ENCODE measurements around the gene CHGA.

- TF ChIP-seq CTCF (IDR thresholded peaks at IDR 0.05), result no peak
- TF ChIP-seq POLR2A (IDR thresholded peaks at IDR 0.05), result no peak
Observed at GRCh38 chr14:92941531-92941930, 18.6 kb downstream of the CHGA start.

Data from heart left ventricle (tissue), 13 donors.